ENCODE data around the gene MED12L. TPM values are rescaled to one million over a fixed set of nuclear protein-coding genes. Genes with fewer than 3 reads are reported as not detected.

Gene MED12L
- total RNA-seq, 4 donors from 2014 or later = 0.09 to 3.3 (median 0.13) TPM; not detected in 1

- no peaks in the 10 kb centered on the region for H3K9me3 ChIP-seq
- H3K36me3 ChIP-seq = no peaks in the 10 kb centered on the region
- TF ChIP-seq POLR2A (IDR thresholded peaks at IDR 0.05) = no peak
- TF ChIP-seq CTCF (IDR thresholded peaks at IDR 0.05) = no peak
- no peaks in the 10 kb centered on the region for H3K4me1 ChIP-seq
- DNase-seq = no peak
- H3K4me3 ChIP-seq = no peak overlapping the region
- no peaks in the 10 kb centered on the region for H3K27me3 ChIP-seq
- no peak overlapping the region for H3K27ac ChIP-seq
Measured at GRCh38 chr3:151425627-151426340, 340.3 kb downstream of the MED12L start.

- TF ChIP-seq CTCF (IDR thresholded peaks at IDR 0.05) (no peak), POLR2A (IDR thresholded peaks at IDR 0.05) (no peak)
- no peak overlapping the region for H3K27ac ChIP-seq
- no peaks in the 10 kb centered on the region for H3K27me3 ChIP-seq
- no peaks in the 10 kb centered on the region for H3K9me3 ChIP-seq
- no peak for DNase-seq
- H3K4me3 ChIP-seq = no peak overlapping the region
- H3K36me3 ChIP-seq = no peaks in the 10 kb centered on the region
- no peaks in the 10 kb centered on the region for H3K4me1 ChIP-seq
Measured at GRCh38 chr3:151426341-151426657, 340.8 kb downstream of the MED12L start.

GRCh38 chr3:151428386-151428785 is 342.9 kb downstream of the MED12L start:
- no peaks in the 10 kb centered on the region for H3K27me3 ChIP-seq
- H3K36me3 ChIP-seq = no peaks in the 10 kb centered on the region
- DNase-seq = no peak
- H3K27ac ChIP-seq = no peak overlapping the region
- no peak for TF ChIP-seq CTCF (IDR thresholded peaks at IDR 0.05)
- no peak for TF ChIP-seq POLR2A (IDR thresholded peaks at IDR 0.05)
- no peaks in the 10 kb centered on the region for H3K9me3 ChIP-seq
- no peaks in the 10 kb centered on the region for H3K4me1 ChIP-seq
- no peak overlapping the region for H3K4me3 ChIP-seq

- H3K27ac ChIP-seq = no peak overlapping the region
- H3K4me1 ChIP-seq = no peaks in the 10 kb centered on the region
- no peaks in the 10 kb centered on the region for H3K9me3 ChIP-seq
- no peak for TF ChIP-seq CTCF (IDR thresholded peaks at IDR 0.05)
- TF ChIP-seq POLR2A (IDR thresholded peaks at IDR 0.05) = no peak
- no peak for DNase-seq
- H3K36me3 ChIP-seq = no peaks in the 10 kb centered on the region
- H3K4me3 ChIP-seq = no peak overlapping the region
- H3K27me3 ChIP-seq = no peaks in the 10 kb centered on the region
Measured at GRCh38 chr3:151430821-151431484, 345.5 kb downstream of the MED12L start.

GRCh38 chr3:151431940-151432339 is 346.5 kb downstream of the MED12L start:
- Histone ChIP-seq H3K4me1 (no peaks in the 10 kb centered on the region), H3K9me3 (no peaks in the 10 kb centered on the region), H3K27ac (no peak overlapping the region), H3K36me3 (no peaks in the 10 kb centered on the region), H3K27me3 (no peaks in the 10 kb centered on the region), H3K4me3 (no peak overlapping the region)
- no peak for DNase-seq
- TF ChIP-seq POLR2A (IDR thresholded peaks at IDR 0.05) (no peak), CTCF (IDR thresholded peaks at IDR 0.05) (no peak)

Data from Peyer's patch (tissue), 4 donors.